Panc1 (cell line): Measurements from ENCODE around the gene BCL2L1. TPM values are rescaled to one million over a fixed set of nuclear protein-coding genes. Genes with fewer than 3 reads are reported as not detected.
A peak's percentile ranks its signal among the peaks of the same experiment; 100 is the strongest.

Source experiments
- ATAC-seq: fragments of 200-7000 bp; cut with Tn5 transposase; 2 replicates; pipeline ENCODE4 v1.9.1; 2020; ENCODE audit warnings: mild to moderate bottlenecking, moderate library complexity
- BruUV-seq: library from RNA; stranded (reverse); fragments of 400-500 nt; replicated peaks from 2 replicates; lab custom pipeline; 2021; lab: Mats Ljungman, UMichigan
- CTCF ChIA-PET: fragments of 300-600 bp; sonication (Branson Sonifier 250); formaldehyde crosslinking; loops from one replicate; lab custom pipeline; 2022; ENCODE audit warnings: antibody characterized with exemption; lab: Charles Lee
- POLR2A ChIA-PET: fragments of 300-600 bp; sonication (Branson Sonifier 250); formaldehyde crosslinking; loops from one replicate; lab custom pipeline; 2022; ENCODE audit warnings: antibody characterized with exemption; lab: Charles Lee
- DNase-seq: peaks from one replicate; pipeline ENCODE4 v3.0.0-alpha.2; 2010; ENCODE audit warnings: low read depth, low spot score
- H3K27ac ChIP-seq: 2 replicates; pipeline ENCODE4 v1.5.1; 2011; ENCODE audit warnings: mild to moderate bottlenecking, low read length, inconsistent platforms
- H3K27me3 ChIP-seq: fragments of 200-500 bp; sonication (Bioruptor generic); 2 replicates; pipeline ENCODE4 v1.6.0; 2014; ENCODE audit warnings: low read length, inconsistent platforms; ENCODE audit not compliant: control insufficient read depth, insufficient read depth
- H3K36me3 ChIP-seq: fragments of 200-500 bp; sonication (Bioruptor generic); 2 replicates; pipeline ENCODE4 v1.5.1; 2014; ENCODE audit warnings: inconsistent platforms, mild to moderate bottlenecking, low read length, moderate library complexity; ENCODE audit not compliant: control insufficient read depth, insufficient read depth
- H3K4me1 ChIP-seq: 2 replicates; pipeline ENCODE4 v1.5.1; 2011; ENCODE audit warnings: inconsistent platforms, mild to moderate bottlenecking, low read length, moderate library complexity; ENCODE audit not compliant: control insufficient read depth, insufficient read depth
- H3K4me3 ChIP-seq, 2 experiments: 2 replicates each; pipeline ENCODE4 v1.5.1; 2011 to 2012; ENCODE audit warnings: low read depth in 2 of 2, low read length in 2 of 2, mild to moderate bottlenecking in 2 of 2, inconsistent platforms in 1 of 2, moderate library complexity in 1 of 2
- H3K9me3 ChIP-seq: fragments of 200-500 bp; sonication (Bioruptor generic); 2 replicates; pipeline ENCODE4 v1.5.1; 2014; ENCODE audit warnings: low read depth, mild to moderate bottlenecking, inconsistent platforms, low read length, moderate library complexity; ENCODE audit not compliant: control insufficient read depth, insufficient read depth
- POLR2AphosphoS5 ChIP-seq: IDR thresholded peaks from 2 replicates; pipeline ENCODE4 v1.6.1; 2012; ENCODE audit warnings: mild to moderate bottlenecking, low read depth, low read length, moderate library complexity
- SIN3A ChIP-seq: IDR thresholded peaks from 2 replicates; pipeline ENCODE4 v1.6.1; 2012; ENCODE audit warnings: low read depth, mild to moderate bottlenecking, low read length, moderate library complexity, borderline replicate concordance; ENCODE audit not compliant: insufficient read depth
- TCF7L2 ChIP-seq: IDR thresholded peaks from 2 replicates; pipeline ENCODE4 v1.6.1; 2011; ENCODE audit warnings: mild to moderate bottlenecking, low read depth, low read length, inconsistent platforms
- in situ Hi-C: cut with HindIII; loops from 2 replicates; pipeline ENCODE4 v1.10.0; 2016; ENCODE audit warnings: low sequenced_read_pairs, low pct_unique_long_range_greater_than_20kb
- intact Hi-C: fragments of 100-400 bp; cut with micrococcal nuclease; formaldehyde crosslinking; loops from one replicate; pipeline ENCODE4 v1.10.0; 2022; ENCODE audit not compliant: unreplicated experiment
- total RNA-seq: library from RNA; stranded (reverse); gene quantifications from one replicate; pipeline ENCODE4 v1.2.1, GENCODE V29; 2021; ENCODE audit not compliant: unreplicated experiment
- TF ChIP-seq, protein P1 (sequence below), 2 experiments: IDR thresholded peaks; 2 replicates each; pipeline ENCODE4 v1.6.1; 2011 to 2012; ENCODE audit warnings: low read depth in 2 of 2, control low read depth in 1 of 2, low read length in 1 of 2, mild to moderate bottlenecking in 1 of 2, moderate library complexity in 1 of 2; ENCODE audit not compliant: insufficient read depth in 1 of 2
- TF ChIP-seq, protein P2 (sequence below): fragments of 450-650 bp; IDR thresholded peaks from 2 replicates; pipeline ENCODE4 v1.5.1; 2017; ENCODE audit warnings: mild to moderate bottlenecking

The BCL2L1 gene
- total RNA-seq, 1 experiment from 2014 or later: 150 TPM

DNA sequence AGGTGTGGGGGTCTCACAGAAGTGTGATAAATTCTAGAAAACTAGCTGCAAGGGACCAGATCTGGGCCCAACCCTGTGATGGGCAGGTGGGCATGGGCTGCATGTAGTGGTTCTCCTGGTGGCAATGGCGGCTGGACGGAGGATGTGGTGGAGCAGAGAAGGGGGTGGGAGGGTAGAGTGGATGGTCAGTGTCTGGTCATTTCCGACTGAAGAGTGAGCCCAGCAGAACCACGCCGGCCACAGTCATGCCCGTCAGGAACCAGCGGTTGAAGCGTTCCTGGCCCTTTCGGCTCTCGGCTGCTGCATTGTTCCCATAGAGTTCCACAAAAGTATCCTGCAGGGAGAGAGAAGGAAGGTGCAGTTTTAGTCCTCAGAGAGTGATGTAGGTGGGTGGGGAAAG lies 56.9 kb downstream of the BCL2L1 start:
- ChIA-PET CTCF (interaction anchor here (7.8 kb wide), 1 partner anchor 56 kb away, joined by 195 read pairs; the partner anchor contains the start of gene BCL2L1), POLR2A (interaction anchor here (0.7 kb wide), 1 partner anchor 24 kb away, joined by 4 read pairs; no protein-coding TSS in a partner anchor)
- Histone ChIP-seq H3K4me3 (no peak overlapping the region), H3K9me3 (no peaks in the 10 kb centered on the region), H3K4me1 (peaks cover 52% of the 10 kb centered on the region), H3K27ac (peak overlapping the region; percentile 46), H3K27me3 (no peaks in the 10 kb centered on the region), H3K36me3 (no peaks in the 10 kb centered on the region)
- no peak for DNase-seq
- in situ Hi-C loops (no loop called here), intact Hi-C loops (no loop called here)
- no TSS peak for BruUV-seq
- ATAC-seq: no peak
- TF ChIP-seq, protein P1, sequence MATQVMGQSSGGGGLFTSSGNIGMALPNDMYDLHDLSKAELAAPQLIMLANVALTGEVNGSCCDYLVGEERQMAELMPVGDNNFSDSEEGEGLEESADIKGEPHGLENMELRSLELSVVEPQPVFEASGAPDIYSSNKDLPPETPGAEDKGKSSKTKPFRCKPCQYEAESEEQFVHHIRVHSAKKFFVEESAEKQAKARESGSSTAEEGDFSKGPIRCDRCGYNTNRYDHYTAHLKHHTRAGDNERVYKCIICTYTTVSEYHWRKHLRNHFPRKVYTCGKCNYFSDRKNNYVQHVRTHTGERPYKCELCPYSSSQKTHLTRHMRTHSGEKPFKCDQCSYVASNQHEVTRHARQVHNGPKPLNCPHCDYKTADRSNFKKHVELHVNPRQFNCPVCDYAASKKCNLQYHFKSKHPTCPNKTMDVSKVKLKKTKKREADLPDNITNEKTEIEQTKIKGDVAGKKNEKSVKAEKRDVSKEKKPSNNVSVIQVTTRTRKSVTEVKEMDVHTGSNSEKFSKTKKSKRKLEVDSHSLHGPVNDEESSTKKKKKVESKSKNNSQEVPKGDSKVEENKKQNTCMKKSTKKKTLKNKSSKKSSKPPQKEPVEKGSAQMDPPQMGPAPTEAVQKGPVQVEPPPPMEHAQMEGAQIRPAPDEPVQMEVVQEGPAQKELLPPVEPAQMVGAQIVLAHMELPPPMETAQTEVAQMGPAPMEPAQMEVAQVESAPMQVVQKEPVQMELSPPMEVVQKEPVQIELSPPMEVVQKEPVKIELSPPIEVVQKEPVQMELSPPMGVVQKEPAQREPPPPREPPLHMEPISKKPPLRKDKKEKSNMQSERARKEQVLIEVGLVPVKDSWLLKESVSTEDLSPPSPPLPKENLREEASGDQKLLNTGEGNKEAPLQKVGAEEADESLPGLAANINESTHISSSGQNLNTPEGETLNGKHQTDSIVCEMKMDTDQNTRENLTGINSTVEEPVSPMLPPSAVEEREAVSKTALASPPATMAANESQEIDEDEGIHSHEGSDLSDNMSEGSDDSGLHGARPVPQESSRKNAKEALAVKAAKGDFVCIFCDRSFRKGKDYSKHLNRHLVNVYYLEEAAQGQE (IDR thresholded peaks at IDR 0.05; ENCODE audit: insufficient read depth in 1 of 2, low read depth in 2 of 2, low read length in 1 of 2): no peak
- TF ChIP-seq, protein P2, sequence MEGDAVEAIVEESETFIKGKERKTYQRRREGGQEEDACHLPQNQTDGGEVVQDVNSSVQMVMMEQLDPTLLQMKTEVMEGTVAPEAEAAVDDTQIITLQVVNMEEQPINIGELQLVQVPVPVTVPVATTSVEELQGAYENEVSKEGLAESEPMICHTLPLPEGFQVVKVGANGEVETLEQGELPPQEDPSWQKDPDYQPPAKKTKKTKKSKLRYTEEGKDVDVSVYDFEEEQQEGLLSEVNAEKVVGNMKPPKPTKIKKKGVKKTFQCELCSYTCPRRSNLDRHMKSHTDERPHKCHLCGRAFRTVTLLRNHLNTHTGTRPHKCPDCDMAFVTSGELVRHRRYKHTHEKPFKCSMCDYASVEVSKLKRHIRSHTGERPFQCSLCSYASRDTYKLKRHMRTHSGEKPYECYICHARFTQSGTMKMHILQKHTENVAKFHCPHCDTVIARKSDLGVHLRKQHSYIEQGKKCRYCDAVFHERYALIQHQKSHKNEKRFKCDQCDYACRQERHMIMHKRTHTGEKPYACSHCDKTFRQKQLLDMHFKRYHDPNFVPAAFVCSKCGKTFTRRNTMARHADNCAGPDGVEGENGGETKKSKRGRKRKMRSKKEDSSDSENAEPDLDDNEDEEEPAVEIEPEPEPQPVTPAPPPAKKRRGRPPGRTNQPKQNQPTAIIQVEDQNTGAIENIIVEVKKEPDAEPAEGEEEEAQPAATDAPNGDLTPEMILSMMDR: no peak
- TF ChIP-seq TCF7L2: no peak
- TF ChIP-seq POLR2AphosphoS5: no peak
- no peak for TF ChIP-seq SIN3A

DNA sequence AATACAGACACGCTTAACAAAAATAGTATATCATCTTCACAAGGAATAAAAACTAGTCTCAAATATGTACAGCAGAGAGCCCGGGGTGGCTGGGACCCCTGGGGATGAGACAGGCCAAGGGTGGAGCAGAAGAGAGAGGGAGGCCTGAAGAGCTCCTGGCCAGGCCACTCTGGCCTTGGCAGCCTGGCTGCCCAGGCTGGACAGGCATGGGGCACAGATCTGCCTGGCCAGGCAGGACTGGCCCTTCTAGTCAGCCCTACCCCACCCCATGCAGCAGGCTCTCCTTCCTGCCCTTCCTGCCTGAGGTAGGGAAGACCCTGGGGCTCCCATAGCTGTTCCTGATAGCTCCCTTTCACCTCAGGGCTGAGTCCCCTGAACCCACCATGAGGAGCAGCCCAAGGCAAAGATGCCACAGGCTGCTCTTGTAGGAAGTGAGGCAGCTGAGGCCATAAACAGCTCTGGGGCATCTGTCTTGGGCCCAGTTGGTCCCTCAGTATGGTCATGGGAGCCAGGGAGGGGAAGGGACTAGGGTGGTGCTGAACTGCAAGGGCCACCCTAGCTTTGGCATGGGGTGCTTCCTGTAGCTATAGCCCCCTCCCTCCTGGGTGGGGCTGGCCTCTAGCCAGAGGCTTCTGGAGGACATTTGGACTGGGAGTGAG lies 57.8 kb downstream of the BCL2L1 start:
- intact Hi-C loops (no loop called here), in situ Hi-C loops (no loop called here)
- ATAC-seq: peak; percentile 41
- ChIA-PET CTCF (interaction anchor here (0.5 to 7.8 kb wide), 6 partner anchors 9 to 107 kb away, joined by 3 to 195 read pairs (median 12); partner anchors contain the start of gene BCL2L1), POLR2A (interaction anchor here (0.8 to 1.1 kb wide), 2 partner anchors 55 to 58 kb away, joined by 3 read pairs; partner anchors contain the start of gene BCL2L1)
- H3K4me1 ChIP-seq: peaks cover 42% of the 10 kb centered on the region
- no peaks in the 10 kb centered on the region for H3K36me3 ChIP-seq
- DNase-seq: no peak
- no TSS peak for BruUV-seq
- TF ChIP-seq SIN3A (no peak), POLR2AphosphoS5 (no peak), TCF7L2 (no peak)
- TF ChIP-seq, protein P2: no peak
- TF ChIP-seq, protein P1 (IDR thresholded peaks at IDR 0.05; ENCODE audit: insufficient read depth in 1 of 2, low read depth in 2 of 2, low read length in 1 of 2): no peak
- no peaks in the 10 kb centered on the region for H3K27me3 ChIP-seq
- H3K4me3 ChIP-seq: no peak overlapping the region
- peak overlapping the region; percentile 46 for H3K27ac ChIP-seq
- H3K9me3 ChIP-seq: no peaks in the 10 kb centered on the region
